GM18909 (cell line): Measurements from ENCODE around the gene PPP1R1C.
"Not testable (repeated sequence)": the region's sequence is repeated elsewhere in the genome, so short reads cannot be mapped to it uniquely, and the experiment has no call there.

ENCODE experiments used
- ATAC-seq: cut with Tn5 transposase; IDR thresholded peaks from one replicate; pipeline ENCODE4 v1.9.1; 2021; ENCODE audit warnings: mild to moderate bottlenecking; ENCODE audit not compliant: unreplicated experiment, poor library complexity

Gene PPP1R1C

GRCh38 chr2:182004945-182005520, 19.4 kb downstream of the PPP1R1C start:
- no peak for ATAC-seq

DNA sequence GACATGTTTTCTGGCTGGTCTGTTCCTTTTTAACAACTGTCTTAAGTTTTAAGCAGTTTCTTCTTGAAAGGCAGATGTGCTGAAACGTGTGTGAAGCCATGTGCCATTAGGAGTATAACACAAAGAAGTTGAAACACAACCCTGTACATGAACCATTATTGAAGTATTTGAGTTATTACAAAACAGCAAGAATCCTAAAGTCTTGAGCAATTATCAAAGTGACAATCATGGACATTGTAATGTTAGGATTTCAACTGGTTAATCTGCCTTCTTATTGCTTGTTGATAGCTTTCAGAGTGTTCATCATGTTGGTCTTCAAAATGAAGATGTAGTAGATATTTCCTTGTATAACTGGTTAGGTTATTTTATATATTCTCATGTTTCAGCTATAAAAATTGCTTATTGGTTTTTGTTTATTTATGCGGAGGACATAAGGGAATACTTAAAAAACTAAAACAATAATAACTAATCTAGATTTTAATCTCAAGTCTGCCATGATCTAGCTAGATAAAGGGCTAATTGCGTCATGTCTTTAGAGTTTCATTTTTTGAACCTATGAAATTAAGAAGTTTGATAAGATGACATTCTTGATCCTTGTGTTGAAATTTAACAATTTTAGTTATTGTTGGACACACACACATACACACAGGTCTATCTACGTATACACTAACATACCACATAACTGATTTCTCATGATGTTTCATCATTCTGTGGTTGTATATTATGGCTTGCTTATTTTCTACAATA, 21.1 kb downstream of the PPP1R1C start:
- no peak for ATAC-seq

DNA sequence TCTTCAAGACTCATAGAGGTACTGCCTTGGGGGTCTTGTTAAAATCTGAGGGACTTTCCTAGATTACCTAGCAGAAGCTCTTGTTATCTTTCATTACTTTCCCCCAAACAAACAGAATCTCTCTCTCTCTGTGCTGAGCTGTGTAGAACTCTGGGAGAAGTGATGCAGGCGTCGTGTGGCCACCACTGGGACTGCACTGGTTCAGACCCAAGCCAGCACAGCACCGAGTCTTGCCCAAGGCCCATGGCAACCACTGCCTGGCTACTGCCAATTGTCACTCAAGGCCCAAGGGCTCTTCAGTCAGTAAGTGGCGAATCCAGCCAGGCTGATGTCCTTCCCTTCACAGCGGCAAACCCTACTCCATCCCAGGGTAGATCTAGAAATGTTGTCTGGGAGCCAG, 28.6 kb downstream of the PPP1R1C start:
- ATAC-seq, result no peak

DNA sequence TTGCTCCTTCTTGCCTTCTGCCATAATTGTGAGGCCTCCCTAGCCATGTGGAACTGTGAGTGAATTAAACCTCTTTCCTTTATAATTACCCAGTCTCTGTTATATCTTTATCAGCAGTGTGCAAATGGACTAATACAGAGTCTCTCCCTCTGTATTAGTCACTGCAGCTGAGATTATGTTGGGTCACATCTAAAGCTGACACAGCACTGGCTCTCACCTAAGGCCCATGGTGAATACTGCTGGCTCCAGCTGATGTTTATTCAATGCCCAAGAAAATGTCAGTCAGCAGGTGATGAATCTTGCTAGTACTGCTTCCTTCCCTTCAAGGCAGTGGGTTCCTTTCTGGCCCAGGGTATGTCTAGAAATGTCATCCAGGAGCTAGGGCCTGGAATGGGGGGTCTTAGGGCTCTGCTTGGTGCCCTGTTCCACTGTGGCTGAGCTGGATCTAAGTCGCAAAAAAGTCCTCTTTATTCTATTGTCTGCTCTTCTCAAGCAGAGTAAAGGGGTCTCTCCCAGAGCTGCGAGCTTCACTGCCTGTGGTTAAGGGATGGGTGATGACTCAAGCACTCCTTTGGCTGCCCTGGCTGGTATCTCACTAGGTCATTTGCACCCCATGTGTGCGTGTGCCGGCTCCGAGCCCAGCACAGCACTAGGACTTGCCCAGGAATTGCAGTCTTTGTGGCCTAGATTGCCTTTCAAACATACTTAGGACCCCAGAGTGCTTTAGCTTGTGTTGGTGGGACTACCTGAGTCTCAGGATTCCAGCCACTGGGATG, 29.9 kb downstream of the PPP1R1C start:
- ATAC-seq, result no peak

DNA sequence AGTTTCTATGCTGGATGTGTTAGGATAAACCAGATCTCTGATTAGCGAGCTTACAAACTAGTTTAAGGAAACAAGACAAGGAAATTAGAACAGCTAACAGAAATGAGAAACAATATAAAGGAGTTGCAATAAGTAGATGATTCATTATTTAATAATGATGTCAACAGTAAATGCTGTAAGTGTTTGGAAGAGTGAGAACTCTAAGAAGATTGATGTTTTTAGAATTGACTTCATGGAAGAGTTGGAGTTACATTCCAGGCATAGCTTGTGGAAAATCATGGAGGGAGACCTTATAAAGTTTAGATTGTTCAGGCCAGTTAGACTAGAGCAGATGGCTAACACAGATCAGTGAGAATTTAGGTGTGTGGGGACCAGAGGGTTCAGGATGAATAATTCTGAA, 32.6 kb downstream of the PPP1R1C start:
- ATAC-seq, result no peak

DNA sequence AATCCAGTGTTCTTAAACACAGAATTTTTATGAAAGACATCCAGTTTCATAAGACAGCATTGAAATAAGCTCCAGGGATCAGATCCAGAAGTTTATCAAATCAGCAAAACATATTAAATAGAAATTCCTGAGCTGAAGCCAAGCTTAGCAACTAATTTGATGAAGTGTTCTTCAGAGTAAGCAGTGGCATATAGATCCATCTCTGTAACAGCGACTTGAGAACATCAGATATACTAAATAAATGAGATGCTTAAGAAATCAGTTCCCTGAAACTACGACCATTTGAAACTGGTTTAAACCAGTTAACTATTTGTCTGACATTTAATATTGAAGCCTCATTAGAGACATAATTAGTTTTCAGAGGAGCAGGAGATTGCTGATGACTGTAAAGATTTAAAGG, 34.1 kb downstream of the PPP1R1C start:
- no peak for ATAC-seq

DNA sequence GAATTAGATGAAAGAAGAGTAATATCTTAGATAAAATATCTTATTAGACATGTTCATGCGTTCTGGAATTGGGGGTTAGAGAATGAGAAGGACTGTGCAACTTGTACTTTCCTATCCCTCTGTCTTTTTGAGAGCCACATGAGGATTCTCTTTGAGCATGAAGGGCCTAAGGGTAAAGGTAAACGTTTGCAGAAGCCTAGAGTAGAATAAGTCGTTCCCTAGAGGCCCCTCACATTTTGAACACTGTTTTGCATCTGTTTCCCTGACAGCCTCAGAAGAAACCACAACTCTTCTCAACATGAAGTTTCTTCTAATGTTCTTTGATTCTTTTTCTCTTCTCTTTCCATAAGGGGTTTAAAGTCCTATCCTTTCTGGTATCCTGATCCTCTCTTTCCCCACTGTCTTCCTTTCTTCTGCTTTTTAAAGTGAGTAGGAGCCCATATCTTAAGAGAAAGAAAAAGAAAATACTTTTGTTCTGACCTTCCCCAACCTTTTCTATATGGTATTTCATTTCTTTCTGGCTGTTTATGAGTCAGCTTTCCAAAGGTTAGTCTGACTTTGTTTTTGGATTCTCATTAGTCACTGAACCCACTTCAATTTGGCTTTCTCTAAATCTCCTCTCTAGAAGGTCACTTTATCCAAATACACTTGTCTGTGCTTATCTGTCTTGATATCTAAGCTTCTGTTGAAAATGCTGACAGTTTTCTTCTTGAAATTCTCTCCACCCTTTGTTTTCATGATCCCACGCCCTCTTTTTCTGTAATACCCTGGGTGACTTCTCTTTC, 34.8 kb downstream of the PPP1R1C start:
- ATAC-seq, result peak; percentile 74

DNA sequence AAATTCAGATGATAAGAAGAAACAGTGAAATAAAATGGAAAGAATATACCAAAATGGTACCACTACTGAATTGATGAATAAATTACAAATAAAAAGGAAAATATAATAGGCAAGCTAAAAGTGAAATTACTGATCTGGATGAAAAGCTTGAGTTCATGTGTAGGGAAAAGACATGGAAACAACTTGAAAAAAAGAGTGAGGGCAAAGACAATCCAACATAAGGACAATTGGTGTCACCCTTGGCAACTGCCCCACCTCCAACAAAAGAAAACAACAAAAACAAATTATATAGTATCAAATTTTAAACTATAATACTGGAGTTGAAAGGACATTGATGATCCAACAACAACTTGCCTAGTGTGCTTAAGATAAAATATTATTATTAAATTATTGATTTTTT, 37.6 kb downstream of the PPP1R1C start:
- no peak for ATAC-seq

- not testable (repeated sequence) for ATAC-seq
Measured at GRCh38 chr2:182030875-182031274, 45.2 kb downstream of the PPP1R1C start.

GRCh38 chr2:182031956-182032355, 46.3 kb downstream of the PPP1R1C start:
- ATAC-seq, result no peak

- no peak for ATAC-seq
Measured at GRCh38 chr2:182033449-182033848, 47.8 kb downstream of the PPP1R1C start.

DNA sequence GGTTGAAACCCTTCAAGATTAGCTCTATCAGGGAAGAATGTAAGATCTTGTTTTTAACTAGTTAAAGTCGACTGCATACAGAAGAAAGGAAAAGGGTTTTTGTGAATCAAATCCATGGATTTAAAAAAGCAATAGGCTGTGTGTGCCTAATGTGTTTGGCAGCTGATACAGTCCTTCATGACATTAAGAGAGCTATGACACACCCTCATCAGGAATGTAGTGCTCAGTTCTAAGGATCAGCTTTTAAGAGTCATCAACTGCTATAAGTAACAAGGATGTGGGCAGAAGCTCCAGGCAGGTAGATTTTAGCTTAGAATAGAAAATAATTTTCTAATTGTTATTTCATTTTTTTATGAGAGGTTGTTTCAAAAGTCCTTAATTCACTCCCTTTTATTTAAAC, 52.9 kb downstream of the PPP1R1C start:
- ATAC-seq, result no peak

- no peak for ATAC-seq
Measured at GRCh38 chr2:182043021-182043420, 57.4 kb downstream of the PPP1R1C start.

GRCh38 chr2:182043861-182044260, 58.2 kb downstream of the PPP1R1C start:
- ATAC-seq, result no peak

DNA sequence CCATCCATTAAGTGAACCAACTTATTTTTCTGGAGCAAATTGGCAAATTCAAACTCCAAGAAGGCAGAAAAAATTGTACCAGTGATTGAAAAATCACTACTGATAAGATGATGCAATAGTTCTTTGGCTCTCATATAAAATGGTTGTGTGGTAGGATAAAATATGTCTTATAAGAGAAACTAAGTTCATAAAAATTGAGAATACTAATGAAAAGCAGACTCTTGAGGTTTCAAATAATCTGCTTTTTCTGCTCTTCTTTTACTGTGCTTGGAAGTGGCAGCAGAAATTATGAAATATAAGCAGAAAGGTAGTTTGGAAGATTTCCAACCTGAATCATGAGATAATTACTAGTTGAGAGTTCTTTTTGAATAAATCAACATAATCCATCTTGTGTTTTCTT, 61.9 kb downstream of the PPP1R1C start:
- ATAC-seq, result no peak

DNA sequence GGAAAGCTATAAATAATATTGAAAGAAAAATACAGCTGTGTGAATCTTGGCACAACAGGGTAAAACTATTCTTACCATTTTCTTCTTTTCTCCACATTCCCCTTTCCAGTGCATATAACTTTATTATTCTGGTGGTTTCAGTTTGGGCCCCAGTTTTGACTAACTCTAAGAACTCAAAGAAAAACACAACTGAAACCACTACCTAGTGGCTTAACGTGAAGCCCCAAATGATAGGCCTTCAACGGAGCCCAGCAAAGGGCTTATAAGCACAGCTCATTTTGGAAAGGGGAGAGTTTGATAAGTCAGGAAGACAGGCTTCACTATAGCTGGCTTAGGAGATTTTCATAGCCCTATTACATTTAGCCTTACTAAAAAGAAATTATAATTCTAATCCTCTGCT, 62.4 kb downstream of the PPP1R1C start:
- no peak for ATAC-seq

- ATAC-seq, result no peak
Measured at GRCh38 chr2:182048621-182049020, 63.0 kb downstream of the PPP1R1C start.

GRCh38 chr2:182049372-182050148, 63.9 kb downstream of the PPP1R1C start:
- ATAC-seq, result no peak

GRCh38 chr2:182050333-182051135, 64.9 kb downstream of the PPP1R1C start:
- ATAC-seq, result no peak
